Measurements from ENCODE around the gene KLHL29. TPM values are rescaled to one million over a fixed set of nuclear protein-coding genes. Genes with fewer than 3 reads are reported as not detected.

Gene KLHL29
- total and polyA plus RNA-seq, 2 donors (not counting 3 experiments of a cell fraction or from before 2014, with no cell fraction given) = 4.6 to 12.7 TPM

GRCh38 chr2:23543728-23544127 is 158.7 kb downstream of the KLHL29 start:
- Histone ChIP-seq H3K4me1 (ENCODE audit: control insufficient read depth, extremely low read depth, insufficient read depth, low read length) (peaks cover 18% of the 10 kb centered on the region), H3K4me3 (replicated peaks in 1 of 3; ENCODE audit: insufficient read depth in 1 of 3, low read depth in 1 of 3, low read length in 3 of 3) (no peak overlapping the region), H3K79me2 (ENCODE audit: control insufficient read depth, insufficient read depth, low read length) (no peaks in the 10 kb centered on the region), H4K20me1 (replicated peaks; ENCODE audit: control insufficient read depth, extremely low read depth, insufficient read depth, low read length) (no peaks in the 10 kb centered on the region), H3K9me3 (replicated peaks; ENCODE audit: control insufficient read depth, insufficient read depth, low read length) (no peaks in the 10 kb centered on the region), H3K36me3 (ENCODE audit: control insufficient read depth in 2 of 2, extremely low read depth in 1 of 2, insufficient read depth in 2 of 2, low read length in 2 of 2) (no peaks in the 10 kb centered on the region), H3K9ac (replicated peaks; ENCODE audit: extremely low read depth, insufficient read depth, low read length) (no peak overlapping the region), H2AFZ (ENCODE audit: low read depth, low read length) (no peak overlapping the region), H3K9me1 (replicated peaks; ENCODE audit: control insufficient read depth, extremely low read depth, insufficient read depth, low read length) (no peaks in the 10 kb centered on the region), H3K27ac (ENCODE audit: insufficient read depth, low read depth, low read length) (no peak overlapping the region), H3K27me3 (ENCODE audit: control insufficient read depth in 2 of 2, insufficient read depth in 2 of 2, low read length in 2 of 2) (no peaks in the 10 kb centered on the region), H3K4me2 (ENCODE audit: insufficient read depth, low read length) (no peak overlapping the region)
- dilution Hi-C loops (cut with MboI; ENCODE audit: extremely low pct_ligation_motif_present, low sequenced_read_pairs) (no loop called here), intact Hi-C loops (cut with micrococcal nuclease) (loop anchor here (2.0 kb wide), 1 partner anchor 47 kb away; no protein-coding TSS in a partner anchor)
- no peak for TF ChIP-seq JUN (IDR thresholded peaks at IDR 0.05; ENCODE audit: borderline replicate concordance, insufficient read depth, insufficient read length, low read depth)
- TF ChIP-seq, protein P1, sequence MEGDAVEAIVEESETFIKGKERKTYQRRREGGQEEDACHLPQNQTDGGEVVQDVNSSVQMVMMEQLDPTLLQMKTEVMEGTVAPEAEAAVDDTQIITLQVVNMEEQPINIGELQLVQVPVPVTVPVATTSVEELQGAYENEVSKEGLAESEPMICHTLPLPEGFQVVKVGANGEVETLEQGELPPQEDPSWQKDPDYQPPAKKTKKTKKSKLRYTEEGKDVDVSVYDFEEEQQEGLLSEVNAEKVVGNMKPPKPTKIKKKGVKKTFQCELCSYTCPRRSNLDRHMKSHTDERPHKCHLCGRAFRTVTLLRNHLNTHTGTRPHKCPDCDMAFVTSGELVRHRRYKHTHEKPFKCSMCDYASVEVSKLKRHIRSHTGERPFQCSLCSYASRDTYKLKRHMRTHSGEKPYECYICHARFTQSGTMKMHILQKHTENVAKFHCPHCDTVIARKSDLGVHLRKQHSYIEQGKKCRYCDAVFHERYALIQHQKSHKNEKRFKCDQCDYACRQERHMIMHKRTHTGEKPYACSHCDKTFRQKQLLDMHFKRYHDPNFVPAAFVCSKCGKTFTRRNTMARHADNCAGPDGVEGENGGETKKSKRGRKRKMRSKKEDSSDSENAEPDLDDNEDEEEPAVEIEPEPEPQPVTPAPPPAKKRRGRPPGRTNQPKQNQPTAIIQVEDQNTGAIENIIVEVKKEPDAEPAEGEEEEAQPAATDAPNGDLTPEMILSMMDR (IDR thresholded peaks at IDR 0.05; ENCODE audit: extremely low read depth in 1 of 2, insufficient read depth in 1 of 2, low read depth in 1 of 2, low read length in 2 of 2) = no peak
- TF ChIP-seq EZH2 (IDR thresholded peaks at IDR 0.05; ENCODE audit: borderline replicate concordance, low read depth, low read length, severe bottlenecking) = no peak
- TF ChIP-seq FOS (IDR thresholded peaks at IDR 0.05; ENCODE audit: borderline replicate concordance, insufficient read depth, low read length) = no peak
- TF ChIP-seq GATA2 (IDR thresholded peaks at IDR 0.05; ENCODE audit: insufficient read depth, insufficient read length, low read depth, low read length) = no peak
- TF ChIP-seq POLR2A (IDR thresholded peaks at IDR 0.05; ENCODE audit: low read depth, low read length) = no peak
- no peak for TF ChIP-seq MYC (IDR thresholded peaks at IDR 0.05; ENCODE audit: low read depth, low read length)
- no peak for TF ChIP-seq MAX (IDR thresholded peaks at IDR 0.05; ENCODE audit: insufficient read depth, insufficient read length)
- no peak for TF ChIP-seq POLR2AphosphoS5 (IDR thresholded peaks at IDR 0.05; ENCODE audit: insufficient read depth, low read depth, low read length)
- DNase-seq (ENCODE audit: low read depth, low spot score) = no peak
- ChIA-PET POLR2A (no interaction called here), CTCF (interaction anchor here (1.3 kb wide), 1 partner anchor 12 kb away, joined by 4 read pairs; no protein-coding TSS in a partner anchor)
- no peak for FAIRE-seq
- BruUV-seq (replicated peaks) = no TSS peak

Measured in endothelial cell of umbilical vein (primary cell).